Mesendoderm (in vitro differentiated cells): ENCODE results near the gene DOCK2.
A peak's percentile ranks its signal among the peaks of the same experiment; 100 is the strongest.

Experiments
- DNase-seq: peaks from one replicate; pipeline ENCODE4 v3.0.0; 2013
- H2AK5ac ChIP-seq: 2 replicates; pipeline ENCODE4 v1.6.1; 2013; ENCODE audit warnings: low read length, inconsistent platforms
- H2BK120ac ChIP-seq: 2 replicates; pipeline ENCODE4 v1.6.1; 2013; ENCODE audit warnings: low read depth, mild to moderate bottlenecking, low read length, moderate library complexity, mixed read lengths
- H2BK15ac ChIP-seq: replicated peaks from 2 replicates; pipeline ENCODE4 v1.6.1; 2013; ENCODE audit warnings: low read depth, mild to moderate bottlenecking, moderate library complexity
- H2BK5ac ChIP-seq: 2 replicates; pipeline ENCODE4 v1.6.1; 2013; ENCODE audit warnings: low read length, inconsistent platforms
- H3K18ac ChIP-seq: 2 replicates; pipeline ENCODE4 v1.6.1; 2013; ENCODE audit warnings: mild to moderate bottlenecking, low read length, mixed read lengths
- H3K23ac ChIP-seq: one replicate; pipeline ENCODE4 v1.6.1; 2013; ENCODE audit warnings: low read length
- H3K27ac ChIP-seq: 2 replicates; pipeline ENCODE4 v1.5.1; 2013; ENCODE audit warnings: low read depth, mild to moderate bottlenecking, inconsistent platforms, low read length, moderate library complexity
- H3K27me3 ChIP-seq: 2 replicates; pipeline ENCODE4 v1.6.1; 2013; ENCODE audit warnings: low read length, control low read depth, mild to moderate bottlenecking, inconsistent platforms; ENCODE audit not compliant: insufficient read depth, poor library complexity
- H3K36me3 ChIP-seq: 2 replicates; pipeline ENCODE4 v1.6.1; 2013; ENCODE audit warnings: low read length, inconsistent platforms; ENCODE audit not compliant: control insufficient read depth, insufficient read depth
- H3K4ac ChIP-seq: one replicate; pipeline ENCODE4 v1.6.1; 2013; ENCODE audit warnings: low read depth, mild to moderate bottlenecking, low read length, moderate library complexity
- H3K4me1 ChIP-seq: 2 replicates; pipeline ENCODE4 v1.6.1; 2013; ENCODE audit warnings: low read depth, low read length, inconsistent platforms; ENCODE audit not compliant: control insufficient read depth
- H3K4me2 ChIP-seq: 2 replicates; pipeline ENCODE4 v1.6.1; 2013; ENCODE audit warnings: low read length
- H3K4me3 ChIP-seq: 2 replicates; pipeline ENCODE4 v1.5.1; 2013; ENCODE audit warnings: mild to moderate bottlenecking, low read length
- H3K56ac ChIP-seq: one replicate; pipeline ENCODE4 v1.6.1; 2013; ENCODE audit warnings: low read length
- H3K79me1 ChIP-seq: 2 replicates; pipeline ENCODE4 v1.6.1; 2013; ENCODE audit warnings: low read length, inconsistent platforms
- H3K79me2 ChIP-seq: 2 replicates; pipeline ENCODE4 v1.6.1; 2013; ENCODE audit warnings: mild to moderate bottlenecking, low read length; ENCODE audit not compliant: control insufficient read depth, insufficient read depth
- H3K9ac ChIP-seq: 2 replicates; pipeline ENCODE4 v1.6.1; 2013; ENCODE audit warnings: low read length, inconsistent platforms
- H4K5ac ChIP-seq: one replicate; pipeline ENCODE4 v1.6.1; 2013; ENCODE audit warnings: low read length
- H4K8ac ChIP-seq: one replicate; pipeline ENCODE4 v1.6.1; 2013; ENCODE audit warnings: low read depth, mild to moderate bottlenecking, control low read depth, low read length, moderate library complexity
- WGBS: extraction: QIAGEN DNeasy Blood & Tissue Kit; methylation state at CpG from one replicate; pipeline ENCODE4 v1.1.7; 2013; ENCODE audit warnings: low lambda C conversion rate, missing lambda C conversion rate; ENCODE audit not compliant: insufficient coverage; ENCODE audit errors: extremely low coverage; 5-methylcytosine and 5-hydroxymethylcytosine counted together

Gene DOCK2

GRCh38 chr5:169988206-169988605 is 351.1 kb downstream of the DOCK2 start:
- no peak overlapping the region for H3K18ac ChIP-seq
- H3K27me3 ChIP-seq: no peaks in the 10 kb centered on the region
- no peaks in the 10 kb centered on the region for H3K79me1 ChIP-seq
- H3K27ac ChIP-seq: no peak overlapping the region
- no peak overlapping the region for H3K9ac ChIP-seq
- no peak overlapping the region for H3K4me2 ChIP-seq
- no peak overlapping the region for H3K56ac ChIP-seq
- H2BK120ac ChIP-seq: no peak overlapping the region
- peaks cover 4% of the 10 kb centered on the region for H3K4me1 ChIP-seq
- H3K23ac ChIP-seq: no peak overlapping the region
- no peak overlapping the region for H2BK15ac ChIP-seq
- H3K79me2 ChIP-seq: no peaks in the 10 kb centered on the region
- H4K8ac ChIP-seq: no peak overlapping the region
- no peak for DNase-seq
- H2AK5ac ChIP-seq: no peak overlapping the region
- no peak overlapping the region for H3K4ac ChIP-seq
- H3K4me3 ChIP-seq: no peak overlapping the region
- H3K36me3 ChIP-seq: no peaks in the 10 kb centered on the region
- H2BK5ac ChIP-seq: no peak overlapping the region
- WGBS: no CpG with 5 or more reads among the region's 4 CpGs
- no peak overlapping the region for H4K5ac ChIP-seq

DNA sequence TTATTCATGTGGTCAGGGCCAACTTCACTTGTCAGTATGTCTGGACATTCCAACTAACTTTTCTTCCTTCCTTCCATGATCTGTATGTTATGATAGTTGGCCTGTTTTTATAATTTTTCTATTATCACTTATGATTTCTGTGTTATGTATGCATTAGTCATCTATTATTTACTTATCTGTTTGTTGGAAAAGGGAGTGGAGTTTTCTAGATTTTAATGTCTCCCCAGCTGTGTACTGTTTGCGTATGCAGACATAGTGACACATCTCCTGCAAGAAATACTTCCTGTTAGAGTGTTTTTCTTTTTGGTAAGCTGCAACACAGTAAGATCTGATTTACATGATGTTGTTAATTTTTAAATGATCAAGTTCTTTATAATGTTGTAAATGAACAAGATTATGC is 351.9 kb downstream of the DOCK2 start:
- no peak overlapping the region for H2AK5ac ChIP-seq
- no peak overlapping the region for H2BK15ac ChIP-seq
- no peak overlapping the region for H2BK120ac ChIP-seq
- H3K27me3 ChIP-seq: no peaks in the 10 kb centered on the region
- H3K4ac ChIP-seq: no peak overlapping the region
- peaks cover 7% of the 10 kb centered on the region for H3K4me1 ChIP-seq
- H3K56ac ChIP-seq: no peak overlapping the region
- H3K79me2 ChIP-seq: no peaks in the 10 kb centered on the region
- no peaks in the 10 kb centered on the region for H3K79me1 ChIP-seq
- H4K5ac ChIP-seq: no peak overlapping the region
- H3K18ac ChIP-seq: no peak overlapping the region
- H3K36me3 ChIP-seq: no peaks in the 10 kb centered on the region
- no peak overlapping the region for H3K27ac ChIP-seq
- H3K4me3 ChIP-seq: no peak overlapping the region
- H3K23ac ChIP-seq: no peak overlapping the region
- no peak overlapping the region for H3K9ac ChIP-seq
- no peak overlapping the region for H2BK5ac ChIP-seq
- H3K4me2 ChIP-seq: no peak overlapping the region
- DNase-seq: no peak
- no CpG with 5 or more reads among the region's 1 CpG for WGBS
- H4K8ac ChIP-seq: no peak overlapping the region

GRCh38 chr5:169989365-169989764 is 352.3 kb downstream of the DOCK2 start:
- no peak overlapping the region for H3K27ac ChIP-seq
- no CpG with 5 or more reads among the region's 1 CpG for WGBS
- peak overlapping the region; percentile 45 for H3K4ac ChIP-seq
- no peaks in the 10 kb centered on the region for H3K79me1 ChIP-seq
- H2BK5ac ChIP-seq: peak overlapping the region; percentile 19
- no peak overlapping the region for H3K4me3 ChIP-seq
- H3K4me1 ChIP-seq: peaks cover 9% of the 10 kb centered on the region
- H3K79me2 ChIP-seq: no peaks in the 10 kb centered on the region
- no peak overlapping the region for H3K9ac ChIP-seq
- H3K56ac ChIP-seq: peak overlapping the region; percentile 22
- H3K27me3 ChIP-seq: no peaks in the 10 kb centered on the region
- no peak overlapping the region for H2AK5ac ChIP-seq
- H4K8ac ChIP-seq: no peak overlapping the region
- H3K23ac ChIP-seq: no peak overlapping the region
- peak overlapping the region; percentile 12 for H4K5ac ChIP-seq
- no peak for DNase-seq
- H3K36me3 ChIP-seq: no peaks in the 10 kb centered on the region
- H2BK15ac ChIP-seq: no peak overlapping the region
- H2BK120ac ChIP-seq: no peak overlapping the region
- no peak overlapping the region for H3K4me2 ChIP-seq
- H3K18ac ChIP-seq: peak overlapping the region; percentile 41

- peaks cover 9% of the 10 kb centered on the region for H3K4me1 ChIP-seq
- H3K56ac ChIP-seq: peak overlapping the region; percentile 81
- H3K9ac ChIP-seq: no peak overlapping the region
- H2BK15ac ChIP-seq: no peak overlapping the region
- peak overlapping the region; percentile 16 for H3K18ac ChIP-seq
- no peaks in the 10 kb centered on the region for H3K79me1 ChIP-seq
- no peaks in the 10 kb centered on the region for H3K79me2 ChIP-seq
- DNase-seq: no peak
- no CpG with 5 or more reads among the region's 8 CpGs for WGBS
- H3K27ac ChIP-seq: peak overlapping the region; percentile 3
- H3K4me3 ChIP-seq: no peak overlapping the region
- no peaks in the 10 kb centered on the region for H3K36me3 ChIP-seq
- peak overlapping the region; percentile 90 for H2BK5ac ChIP-seq
- H3K23ac ChIP-seq: no peak overlapping the region
- H3K27me3 ChIP-seq: no peaks in the 10 kb centered on the region
- H2BK120ac ChIP-seq: peak overlapping the region; percentile 49
- no peak overlapping the region for H4K5ac ChIP-seq
- H3K4me2 ChIP-seq: no peak overlapping the region
- H4K8ac ChIP-seq: no peak overlapping the region
- peak overlapping the region; percentile 87 for H2AK5ac ChIP-seq
- H3K4ac ChIP-seq: peak overlapping the region; percentile 93
Measured at GRCh38 chr5:169991115-169991869, 354.2 kb downstream of the DOCK2 start.

GRCh38 chr5:169992789-169993484 is 355.9 kb downstream of the DOCK2 start:
- DNase-seq: peak; percentile 85
- Histone ChIP-seq H3K27ac (peak overlapping the region; percentile 81), H2BK15ac (no peak overlapping the region), H3K18ac (peak overlapping the region; percentile 71), H3K79me1 (no peaks in the 10 kb centered on the region), H3K79me2 (no peaks in the 10 kb centered on the region), H4K5ac (peak overlapping the region; percentile 42), H3K56ac (peak overlapping the region; percentile 69), H2BK120ac (peak overlapping the region; percentile 78), H3K4ac (no peak overlapping the region), H3K4me1 (peaks cover 9% of the 10 kb centered on the region), H2BK5ac (peak overlapping the region; percentile 97), H3K27me3 (no peaks in the 10 kb centered on the region), H3K36me3 (no peaks in the 10 kb centered on the region), H3K23ac (no peak overlapping the region), H3K4me2 (no peak overlapping the region), H4K8ac (no peak overlapping the region), H3K9ac (peak overlapping the region; percentile 56), H2AK5ac (peak overlapping the region; percentile 8), H3K4me3 (no peak overlapping the region)
- no CpG with 5 or more reads among the region's 2 CpGs for WGBS
